Measurements from ENCODE around the gene ANXA7. TPM values are rescaled to one million over a fixed set of nuclear protein-coding genes. Genes with fewer than 3 reads are reported as not detected.
A peak's percentile ranks its signal among the peaks of the same experiment; 100 is the strongest.

ANXA7 gene
- polyA plus RNA-seq, 1 donor from 2014 or later = 23.9 TPM

GRCh38 chr10:73413108-73413527, 740 bp downstream of the ANXA7 start:
- Histone ChIP-seq H3K79me2 (replicated peaks; ENCODE audit: insufficient read depth, low read length) (no peaks in the 10 kb centered on the region), H2AFZ (ENCODE audit: low read depth, low read length) (peak overlapping the region; percentile 81)

GRCh38 chr10:73410897-73411296, 3.0 kb downstream of the ANXA7 start:
- Histone ChIP-seq H3K27me3 (ENCODE audit: insufficient read depth, low read depth, low read length) (no peaks in the 10 kb centered on the region), H3K4me3 (ENCODE audit: low read length) (no peak overlapping the region), H3K9me3 (ENCODE audit: low read length) (no peaks in the 10 kb centered on the region), H2AFZ (ENCODE audit: low read depth, low read length) (no peak overlapping the region), H3F3A (ENCODE audit: insufficient read depth, low read length, poor library complexity, severe bottlenecking) (no peaks in the 10 kb centered on the region), H3K36me3 (ENCODE audit: insufficient read depth, low read length) (no peaks in the 10 kb centered on the region), H3K9ac (ENCODE audit: low read length) (no peak overlapping the region), H3K4me2 (ENCODE audit: low read length) (no peak overlapping the region), H3K79me2 (replicated peaks; ENCODE audit: insufficient read depth, low read length) (no peaks in the 10 kb centered on the region), H3K9me2 (ENCODE audit: insufficient read depth, low read length) (no peaks in the 10 kb centered on the region), H4K20me1 (ENCODE audit: insufficient read depth) (no peaks in the 10 kb centered on the region), H3K27ac (ENCODE audit: low read length) (no peak overlapping the region)
- TF ChIP-seq REST (IDR thresholded peaks at IDR 0.05; ENCODE audit: borderline replicate concordance) = no peak
- TF ChIP-seq MXI1 (conservative IDR thresholded peaks at IDR 0.05; ENCODE audit: poor library complexity, severe bottlenecking) = no peak
- TF ChIP-seq TAF1 (IDR thresholded peaks at IDR 0.05; ENCODE audit: low read depth) = no peak
- no peak for TF ChIP-seq EP300 (conservative IDR thresholded peaks at IDR 0.05; ENCODE audit: poor library complexity, severe bottlenecking)
- TF ChIP-seq EZH2 (IDR thresholded peaks at IDR 0.05; ENCODE audit: borderline replicate concordance, insufficient read depth, low read length, poor library complexity, severe bottlenecking) = no peak
- no peak for TF ChIP-seq CTCF (IDR thresholded peaks at IDR 0.05; ENCODE audit: poor library complexity, severe bottlenecking)
- no peak for TF ChIP-seq POLR2AphosphoS5 (IDR thresholded peaks at IDR 0.05)
- TF ChIP-seq RAD21 (conservative IDR thresholded peaks at IDR 0.05) = no peak
- no peak for TF ChIP-seq SMC3 (conservative IDR thresholded peaks at IDR 0.05; ENCODE audit: poor library complexity)

More at GRCh38 chr10:73413108-73413527, 740 bp downstream of the ANXA7 start:
- Histone ChIP-seq H3K27ac (ENCODE audit: low read length) (peak overlapping the region; percentile 70), H4K20me1 (ENCODE audit: insufficient read depth) (no peaks in the 10 kb centered on the region), H3K9me3 (ENCODE audit: low read length) (no peaks in the 10 kb centered on the region), H3F3A (ENCODE audit: insufficient read depth, low read length, poor library complexity, severe bottlenecking) (no peaks in the 10 kb centered on the region), H3K9ac (ENCODE audit: low read length) (peak overlapping the region; percentile 85), H3K9me2 (ENCODE audit: insufficient read depth, low read length) (no peaks in the 10 kb centered on the region), H3K36me3 (ENCODE audit: insufficient read depth, low read length) (no peaks in the 10 kb centered on the region), H3K4me3 (ENCODE audit: low read length) (peak overlapping the region; percentile 80), H3K4me2 (ENCODE audit: low read length) (peak overlapping the region; percentile 85), H3K27me3 (ENCODE audit: insufficient read depth, low read depth, low read length) (no peaks in the 10 kb centered on the region)
- no peak for TF ChIP-seq CTCF (IDR thresholded peaks at IDR 0.05; ENCODE audit: poor library complexity, severe bottlenecking)
- no peak for TF ChIP-seq SMC3 (conservative IDR thresholded peaks at IDR 0.05; ENCODE audit: poor library complexity)
- no peak for TF ChIP-seq RAD21 (conservative IDR thresholded peaks at IDR 0.05)
